ENCODE results near the gene CCDC80.

The CCDC80 gene

DNA sequence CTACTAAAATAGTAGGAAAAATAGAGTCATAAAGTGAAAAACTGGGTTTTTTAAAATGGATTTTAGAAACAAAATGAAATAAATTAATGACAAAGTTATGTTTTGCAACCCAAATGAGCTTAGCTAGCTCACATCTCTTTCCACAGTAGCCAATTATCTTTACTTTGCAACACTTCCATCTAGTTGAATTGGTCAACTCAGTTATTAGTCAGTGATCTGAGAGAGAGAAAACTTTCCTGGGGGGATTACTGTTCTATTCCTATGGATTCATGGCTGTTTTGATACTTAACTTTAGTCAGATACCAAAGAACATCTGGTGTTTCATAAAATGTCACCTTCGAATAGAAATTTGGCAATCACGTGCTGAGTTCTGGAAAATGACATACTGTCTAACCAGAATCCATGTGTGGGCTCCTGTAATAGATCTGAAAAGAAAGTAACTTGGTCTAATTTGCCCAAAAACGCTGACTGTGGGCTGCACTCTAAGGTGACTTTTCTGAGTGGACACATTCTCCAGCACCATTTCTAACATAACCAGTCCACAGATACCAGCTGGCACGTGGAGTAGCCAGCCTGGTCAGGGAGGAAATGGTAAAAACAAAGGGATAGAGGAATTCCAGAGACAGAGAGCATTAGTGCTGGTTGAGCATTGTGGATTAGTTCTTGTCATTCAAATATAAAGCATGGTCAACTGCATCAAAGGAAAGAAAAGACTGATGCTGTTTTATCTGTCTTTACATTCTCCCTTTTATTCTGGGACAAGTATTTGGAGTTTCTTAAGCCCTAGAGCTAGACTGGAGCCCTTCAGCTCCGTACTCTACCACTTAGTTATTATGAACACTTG is 45.2 kb upstream of the CCDC80 start:
- DNase-seq (ENCODE audit: low read depth, low spot score), result no peak
- no peaks in the 10 kb centered on the region for H3K9me3 ChIP-seq (ENCODE audit: low read depth, low read length)
- no peak for TF ChIP-seq POLR2AphosphoS5 (IDR thresholded peaks at IDR 0.05; ENCODE audit: borderline replicate concordance, low read depth, low read length)
- no peak for TF ChIP-seq FOXP2 (optimal IDR thresholded peaks at IDR 0.05; ENCODE audit: control extremely low read depth, extremely low read length, insufficient read depth)
- no peak for TF ChIP-seq EZH2 (IDR thresholded peaks at IDR 0.05)
- H3K36me3 ChIP-seq (ENCODE audit: insufficient read depth, low read length), result no peaks in the 10 kb centered on the region
- H3K9ac ChIP-seq (ENCODE audit: insufficient read length), result no peak overlapping the region
- H3K4me3 ChIP-seq, result no peak overlapping the region
- H3K27ac ChIP-seq, result no peak overlapping the region

DNA sequence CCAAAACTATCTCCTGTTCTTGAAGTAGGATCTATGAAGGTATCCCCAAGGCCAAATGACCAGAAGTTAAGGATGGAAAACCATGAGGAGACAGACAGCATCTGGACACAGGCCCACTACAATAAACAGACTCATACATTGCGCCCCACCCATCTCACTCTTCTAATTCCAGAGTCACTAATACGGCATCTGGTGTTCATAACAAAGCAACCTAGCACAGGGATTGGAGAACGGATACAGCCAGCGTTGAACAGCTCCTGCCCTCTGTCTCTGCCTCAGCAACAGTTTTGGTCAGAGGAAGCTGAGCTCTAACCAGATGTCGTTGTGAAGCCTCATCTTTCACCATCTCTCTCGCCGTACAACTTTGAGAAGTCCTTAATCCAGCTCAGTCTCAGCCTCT is 44.5 kb upstream of the CCDC80 start:
- H3K9ac ChIP-seq (ENCODE audit: insufficient read length), result no peak overlapping the region
- no peaks in the 10 kb centered on the region for H3K36me3 ChIP-seq (ENCODE audit: insufficient read depth, low read length)
- no peak for DNase-seq (ENCODE audit: low read depth, low spot score)
- TF ChIP-seq POLR2AphosphoS5 (IDR thresholded peaks at IDR 0.05; ENCODE audit: borderline replicate concordance, low read depth, low read length), result no peak
- TF ChIP-seq FOXP2 (optimal IDR thresholded peaks at IDR 0.05; ENCODE audit: control extremely low read depth, extremely low read length, insufficient read depth), result no peak
- TF ChIP-seq EZH2 (IDR thresholded peaks at IDR 0.05), result no peak
- no peak overlapping the region for H3K4me3 ChIP-seq
- no peaks in the 10 kb centered on the region for H3K9me3 ChIP-seq (ENCODE audit: low read depth, low read length)
- H3K27ac ChIP-seq, result no peak overlapping the region

DNA sequence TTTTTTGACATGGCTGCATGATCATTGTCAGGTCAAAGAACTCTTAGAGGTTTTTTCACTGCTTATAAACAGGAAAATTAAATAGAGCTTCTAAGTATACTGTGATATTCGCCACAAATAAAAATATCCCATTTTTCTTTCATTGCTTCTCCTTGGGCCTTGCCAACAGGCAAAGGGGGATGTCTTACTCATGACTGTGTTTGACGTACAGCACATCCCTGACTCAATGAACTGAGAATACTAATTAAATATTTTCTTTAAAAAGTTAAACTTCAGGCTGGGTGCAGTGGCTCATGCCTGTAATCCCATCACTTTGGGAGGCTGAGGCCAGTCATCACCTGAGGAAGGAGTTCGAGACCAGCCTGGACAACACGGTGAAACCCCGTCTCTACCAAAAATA is 41.4 kb upstream of the CCDC80 start:
- DNase-seq (ENCODE audit: low read depth, low spot score), result no peak
- Histone ChIP-seq H3K27ac (no peak overlapping the region), H3K4me3 (no peak overlapping the region), H3K9me3 (ENCODE audit: low read depth, low read length) (no peaks in the 10 kb centered on the region), H3K36me3 (ENCODE audit: insufficient read depth, low read length) (no peaks in the 10 kb centered on the region), H3K9ac (ENCODE audit: insufficient read length) (no peak overlapping the region)
- no peak for TF ChIP-seq POLR2AphosphoS5 (IDR thresholded peaks at IDR 0.05; ENCODE audit: borderline replicate concordance, low read depth, low read length)
- no peak for TF ChIP-seq FOXP2 (optimal IDR thresholded peaks at IDR 0.05; ENCODE audit: control extremely low read depth, extremely low read length, insufficient read depth)
- TF ChIP-seq EZH2 (IDR thresholded peaks at IDR 0.05), result no peak

DNA sequence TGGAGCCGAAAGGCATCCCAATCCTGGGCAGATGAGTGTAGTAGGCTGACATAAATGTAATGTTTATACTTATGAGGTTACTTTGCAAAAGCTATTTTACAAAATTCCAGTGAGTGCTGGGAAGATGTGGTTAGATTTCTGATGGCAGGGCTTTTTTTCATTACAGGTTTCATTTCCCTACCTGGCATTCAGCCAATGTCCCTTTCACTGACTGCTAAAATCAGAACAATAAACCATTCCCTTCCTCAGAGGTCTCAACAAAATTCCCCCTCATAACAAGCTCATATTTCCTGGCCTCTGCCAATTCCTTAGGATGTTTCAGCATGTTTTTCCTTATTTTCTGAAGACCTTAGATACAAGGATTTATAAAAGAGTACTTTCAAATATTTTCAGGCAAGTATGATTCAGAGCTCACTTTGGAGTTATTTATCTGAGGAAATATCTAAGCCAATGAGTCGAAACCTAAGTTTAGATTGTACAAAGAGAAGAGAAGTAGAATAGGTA is 40.9 kb upstream of the CCDC80 start:
- DNase-seq (ENCODE audit: low read depth, low spot score), result no peak
- H3K4me3 ChIP-seq, result no peak overlapping the region
- no peak overlapping the region for H3K27ac ChIP-seq
- no peaks in the 10 kb centered on the region for H3K36me3 ChIP-seq (ENCODE audit: insufficient read depth, low read length)
- no peaks in the 10 kb centered on the region for H3K9me3 ChIP-seq (ENCODE audit: low read depth, low read length)
- no peak overlapping the region for H3K9ac ChIP-seq (ENCODE audit: insufficient read length)
- TF ChIP-seq POLR2AphosphoS5 (IDR thresholded peaks at IDR 0.05; ENCODE audit: borderline replicate concordance, low read depth, low read length), result no peak
- TF ChIP-seq FOXP2 (optimal IDR thresholded peaks at IDR 0.05; ENCODE audit: control extremely low read depth, extremely low read length, insufficient read depth), result no peak
- no peak for TF ChIP-seq EZH2 (IDR thresholded peaks at IDR 0.05)

DNA sequence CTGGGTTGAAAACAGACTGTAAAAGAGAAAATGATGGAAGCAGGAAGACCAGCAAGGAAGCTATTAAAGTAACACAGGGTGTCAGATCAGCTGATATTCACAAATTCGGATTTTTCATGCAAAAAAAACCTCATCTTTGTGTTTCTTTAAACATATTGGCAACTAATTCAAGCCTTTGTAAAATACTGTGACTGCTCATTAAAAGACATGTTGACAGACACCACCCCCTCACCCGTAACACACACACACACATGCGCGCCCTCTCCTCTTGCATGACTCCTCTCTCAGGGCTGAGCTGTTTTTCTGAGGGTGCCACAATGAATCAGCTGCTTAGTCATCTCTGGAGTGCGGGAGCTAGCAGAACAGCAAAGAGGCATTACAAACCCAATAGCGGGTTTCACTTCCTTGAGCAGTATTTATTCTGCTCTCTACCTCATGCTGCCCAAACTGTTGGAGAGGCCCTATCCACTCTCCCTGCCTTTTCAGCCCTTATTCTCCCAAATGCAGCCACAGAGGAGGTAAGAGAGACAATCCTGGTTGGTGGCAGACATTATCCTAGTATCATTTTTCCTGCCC is 35.8 kb upstream of the CCDC80 start:
- Histone ChIP-seq H3K27ac (no peak overlapping the region), H3K9me3 (ENCODE audit: low read depth, low read length) (no peaks in the 10 kb centered on the region), H3K36me3 (ENCODE audit: insufficient read depth, low read length) (no peaks in the 10 kb centered on the region), H3K9ac (ENCODE audit: insufficient read length) (no peak overlapping the region), H3K4me3 (no peak overlapping the region)
- no peak for TF ChIP-seq FOXP2 (optimal IDR thresholded peaks at IDR 0.05; ENCODE audit: control extremely low read depth, extremely low read length, insufficient read depth)
- TF ChIP-seq EZH2 (IDR thresholded peaks at IDR 0.05), result no peak
- no peak for TF ChIP-seq POLR2AphosphoS5 (IDR thresholded peaks at IDR 0.05; ENCODE audit: borderline replicate concordance, low read depth, low read length)
- no peak for DNase-seq (ENCODE audit: low read depth, low spot score)

DNA sequence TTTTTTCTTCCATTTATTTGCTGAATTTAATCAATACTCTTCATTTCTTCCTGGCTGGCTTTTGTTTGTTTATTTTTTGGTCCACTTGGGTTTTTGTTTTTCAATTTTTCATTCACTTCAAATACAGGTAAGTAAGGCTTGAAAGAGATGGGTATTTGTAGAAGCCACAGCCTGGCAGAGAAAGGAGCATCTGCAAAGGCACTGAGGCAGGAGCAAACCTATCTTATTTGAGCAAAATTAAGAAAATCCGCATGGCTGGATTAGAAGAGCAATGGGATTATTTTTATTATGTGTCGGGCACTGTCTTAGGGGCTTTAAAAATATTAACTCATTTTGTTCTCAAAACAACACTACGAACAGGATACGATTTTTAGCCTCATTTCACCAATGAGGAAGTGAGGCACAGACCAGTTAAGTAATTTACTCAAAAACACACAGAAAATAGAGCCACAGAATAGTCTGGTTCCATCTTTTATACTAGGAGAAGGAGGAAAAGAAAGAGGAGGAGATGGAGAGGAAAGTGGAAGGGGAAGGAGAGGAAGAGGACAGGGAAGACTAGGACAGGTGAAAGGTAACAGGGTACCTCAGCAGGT is 35.1 kb upstream of the CCDC80 start:
- TF ChIP-seq POLR2AphosphoS5 (IDR thresholded peaks at IDR 0.05; ENCODE audit: borderline replicate concordance, low read depth, low read length) (no peak), EZH2 (IDR thresholded peaks at IDR 0.05) (no peak), FOXP2 (optimal IDR thresholded peaks at IDR 0.05; ENCODE audit: control extremely low read depth, extremely low read length, insufficient read depth) (no peak)
- no peak overlapping the region for H3K9ac ChIP-seq (ENCODE audit: insufficient read length)
- no peak overlapping the region for H3K4me3 ChIP-seq
- no peaks in the 10 kb centered on the region for H3K36me3 ChIP-seq (ENCODE audit: insufficient read depth, low read length)
- H3K27ac ChIP-seq, result no peak overlapping the region
- DNase-seq (ENCODE audit: low read depth, low spot score), result no peak
- H3K9me3 ChIP-seq (ENCODE audit: low read depth, low read length), result no peaks in the 10 kb centered on the region

DNA sequence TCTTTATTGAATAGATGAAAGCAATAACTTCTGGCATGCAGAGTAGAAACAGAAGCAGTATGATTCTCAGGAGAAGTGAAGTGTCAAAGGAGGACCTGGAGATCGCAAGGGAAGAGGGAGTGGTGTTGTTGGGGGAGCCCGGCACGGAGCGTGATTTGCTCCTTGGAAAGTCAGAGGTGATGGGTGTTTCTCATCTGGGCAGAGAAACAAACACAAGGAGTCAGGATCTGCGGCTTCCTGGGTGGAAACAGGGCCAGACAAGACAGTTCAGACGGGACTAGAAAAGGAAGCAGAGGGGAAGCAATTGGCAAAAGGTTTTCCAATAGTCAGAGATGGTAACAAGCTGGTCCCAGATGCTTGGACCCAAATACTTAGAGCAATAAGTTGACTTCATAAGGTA is 34.4 kb upstream of the CCDC80 start:
- Histone ChIP-seq H3K9ac (ENCODE audit: insufficient read length) (no peak overlapping the region), H3K9me3 (ENCODE audit: low read depth, low read length) (no peaks in the 10 kb centered on the region), H3K4me3 (no peak overlapping the region), H3K36me3 (ENCODE audit: insufficient read depth, low read length) (no peaks in the 10 kb centered on the region), H3K27ac (no peak overlapping the region)
- TF ChIP-seq FOXP2 (optimal IDR thresholded peaks at IDR 0.05; ENCODE audit: control extremely low read depth, extremely low read length, insufficient read depth) (no peak), EZH2 (IDR thresholded peaks at IDR 0.05) (no peak)
- DNase-seq (ENCODE audit: low read depth, low spot score), result no peak

DNA sequence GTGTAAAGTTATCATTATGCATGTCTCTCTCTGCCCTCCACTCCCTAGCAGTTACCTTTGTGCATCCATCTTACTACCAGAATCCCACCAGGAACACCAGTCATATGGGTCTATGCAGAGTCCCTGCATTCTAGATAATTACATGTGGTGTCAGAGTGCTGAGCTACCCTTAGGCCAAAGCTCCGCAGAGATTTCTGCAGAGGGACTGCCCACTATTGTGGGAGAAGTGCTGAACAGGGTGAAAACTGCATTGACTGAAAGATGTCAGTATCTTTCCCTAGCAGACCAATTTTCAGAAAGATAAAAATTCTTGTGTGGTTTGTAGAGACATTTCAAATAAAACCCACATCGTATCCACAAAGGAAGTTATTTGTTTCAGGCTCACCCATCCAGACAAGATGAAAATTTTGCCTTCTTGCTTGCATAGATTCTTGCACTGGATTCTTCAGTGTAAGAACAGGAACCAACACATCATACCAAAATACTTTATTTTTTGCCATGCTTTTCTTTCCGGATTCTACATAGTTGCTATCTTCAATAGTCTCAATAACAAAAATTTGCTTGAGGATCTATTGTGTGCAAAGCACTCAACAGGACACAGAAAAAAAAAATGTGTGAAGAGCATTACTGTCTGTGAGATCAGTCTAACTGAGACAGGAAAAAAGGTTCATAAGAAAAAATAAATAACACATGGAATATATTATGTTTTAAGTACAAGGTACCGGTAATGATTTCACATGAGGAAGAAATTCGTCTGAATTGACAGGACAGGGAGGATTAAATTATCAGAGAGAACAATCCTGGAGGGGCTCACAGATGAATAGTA is 32.0 kb upstream of the CCDC80 start:
- Histone ChIP-seq H3K9ac (ENCODE audit: insufficient read length) (no peak overlapping the region), H3K4me3 (no peak overlapping the region), H3K9me3 (ENCODE audit: low read depth, low read length) (no peaks in the 10 kb centered on the region), H3K36me3 (ENCODE audit: insufficient read depth, low read length) (no peaks in the 10 kb centered on the region), H3K27ac (no peak overlapping the region)
- TF ChIP-seq POLR2AphosphoS5 (IDR thresholded peaks at IDR 0.05; ENCODE audit: borderline replicate concordance, low read depth, low read length) (no peak), EZH2 (IDR thresholded peaks at IDR 0.05) (no peak), FOXP2 (optimal IDR thresholded peaks at IDR 0.05; ENCODE audit: control extremely low read depth, extremely low read length, insufficient read depth) (no peak)
- no peak for DNase-seq (ENCODE audit: low read depth, low spot score)
